Breast epithelium (tissue), 3 donors: ENCODE data around the gene LMX1A.

ENCODE experiments used
- POLR2A ChIP-seq: fragments of 450-650 bp; IDR thresholded peaks from one replicate; pipeline ENCODE4 v1.6.1; 2016; ENCODE audit warnings: antibody characterized with exemption, mild to moderate bottlenecking, moderate library complexity
- POLR2AphosphoS5 ChIP-seq, 3 donors: sonication (generic); formaldehyde crosslinking; IDR thresholded peaks; one replicate each; pipeline ENCODE4 v1.6.1; 2017; ENCODE audit warnings: antibody characterized with exemption in 3 of 3
- TF ChIP-seq, protein P1 (sequence below), 3 donors: fragments of 450-650 bp; IDR thresholded peaks; one replicate each; pipeline ENCODE4 v1.5.1; 2016 to 2017; ENCODE audit warnings: antibody characterized with exemption in 3 of 3, mild to moderate bottlenecking in 3 of 3, moderate library complexity in 3 of 3

DNA sequence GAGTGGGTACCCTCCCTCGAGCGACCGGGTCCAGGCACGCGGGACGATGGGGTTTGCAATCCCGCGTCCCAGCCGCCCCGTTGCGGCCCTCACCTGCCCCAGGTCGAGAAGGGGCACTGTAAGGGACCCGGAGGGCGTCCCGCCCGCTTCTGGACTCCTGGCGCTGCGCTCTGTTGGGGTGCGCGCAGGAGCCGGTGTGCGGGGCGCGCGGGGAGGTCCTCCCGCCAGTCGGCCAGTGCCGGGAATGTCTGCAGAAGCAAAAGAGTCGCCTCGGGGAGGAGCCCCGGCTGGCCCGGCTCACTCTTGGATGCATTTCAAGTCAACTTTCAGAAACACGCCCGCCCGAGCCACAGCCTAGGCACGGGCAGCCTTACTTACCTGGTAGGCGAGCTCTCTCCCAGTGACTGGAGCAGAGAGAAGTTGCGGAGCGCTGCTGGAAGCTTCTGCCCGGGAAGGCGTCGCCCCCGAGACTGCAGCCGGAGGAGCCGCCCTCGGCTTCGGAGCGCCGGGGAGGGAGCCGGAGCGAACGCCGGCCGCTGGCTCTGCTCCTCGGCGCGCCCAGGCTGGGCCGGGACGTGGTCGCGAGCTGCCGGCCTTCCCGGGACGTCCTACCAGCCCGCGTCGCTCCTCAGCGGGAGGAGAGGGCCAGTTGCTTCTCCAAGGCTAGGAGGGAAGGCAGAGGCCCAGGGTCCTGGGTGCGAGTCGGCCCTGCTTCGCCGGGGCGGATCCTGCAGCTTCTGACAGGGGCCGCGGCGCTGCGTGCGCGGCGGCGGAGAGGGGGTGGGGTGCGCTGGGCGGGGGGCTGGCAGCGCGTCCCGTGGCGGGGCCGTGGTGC lies at the start of gene LMX1A:
- TF ChIP-seq, protein P1, sequence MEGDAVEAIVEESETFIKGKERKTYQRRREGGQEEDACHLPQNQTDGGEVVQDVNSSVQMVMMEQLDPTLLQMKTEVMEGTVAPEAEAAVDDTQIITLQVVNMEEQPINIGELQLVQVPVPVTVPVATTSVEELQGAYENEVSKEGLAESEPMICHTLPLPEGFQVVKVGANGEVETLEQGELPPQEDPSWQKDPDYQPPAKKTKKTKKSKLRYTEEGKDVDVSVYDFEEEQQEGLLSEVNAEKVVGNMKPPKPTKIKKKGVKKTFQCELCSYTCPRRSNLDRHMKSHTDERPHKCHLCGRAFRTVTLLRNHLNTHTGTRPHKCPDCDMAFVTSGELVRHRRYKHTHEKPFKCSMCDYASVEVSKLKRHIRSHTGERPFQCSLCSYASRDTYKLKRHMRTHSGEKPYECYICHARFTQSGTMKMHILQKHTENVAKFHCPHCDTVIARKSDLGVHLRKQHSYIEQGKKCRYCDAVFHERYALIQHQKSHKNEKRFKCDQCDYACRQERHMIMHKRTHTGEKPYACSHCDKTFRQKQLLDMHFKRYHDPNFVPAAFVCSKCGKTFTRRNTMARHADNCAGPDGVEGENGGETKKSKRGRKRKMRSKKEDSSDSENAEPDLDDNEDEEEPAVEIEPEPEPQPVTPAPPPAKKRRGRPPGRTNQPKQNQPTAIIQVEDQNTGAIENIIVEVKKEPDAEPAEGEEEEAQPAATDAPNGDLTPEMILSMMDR (IDR thresholded peaks at IDR 0.05) = no peak
- TF ChIP-seq POLR2A (no peak), POLR2AphosphoS5 (IDR thresholded peaks at IDR 0.05) (no peak)
